ENCODE measurements around the gene APOD. TPM values are rescaled to one million over a fixed set of nuclear protein-coding genes. Genes with fewer than 3 reads are reported as not detected.
A peak's percentile ranks its signal among the peaks of the same experiment; 100 is the strongest.

Gene APOD
- total and polyA plus RNA-seq, 10 of the 15 experiments (the other 5 are each of a cell fraction or from before 2014, with no cell fraction given) = 0.06 to 0.77 (median 0.47) TPM; not detected in 3

GRCh38 chr3:195548987-195549386 is 34.8 kb downstream of the APOD start:
- ChIA-PET CTCF (interaction anchor here (1.0 to 1.2 kb wide), 2 partner anchors 11 to 278 kb away, joined by 3 to 5 read pairs; partner anchors contain the start of gene XXYLT1), POLR2A (interaction anchor here (0.6 kb wide), 1 partner anchor 11 kb away, joined by 8 read pairs; no protein-coding TSS in a partner anchor), SMC1A (ENCODE audit: uncharacterized antibody, unreplicated experiment) (interaction anchor here (1.7 to 4.6 kb wide), 2 partner anchors 11 to 26 kb away, joined by 4 to 28 read pairs; no protein-coding TSS in a partner anchor), RAD21 (ENCODE audit: unreplicated experiment) (interaction anchor here (1.2 kb wide), 1 partner anchor 278 kb away, joined by 4 read pairs; the partner anchor contains the start of gene XXYLT1)
- H3K9me3 ChIP-seq (replicated peaks; ENCODE audit: control insufficient read depth, insufficient read depth, low read length) = no peaks in the 10 kb centered on the region
- ATAC-seq (no peak), DNase-seq (ENCODE audit: low read depth, low spot score) (no peak), FAIRE-seq (no peak)
- H3K27me3 ChIP-seq (replicated peaks in 1 of 2; ENCODE audit: control insufficient read depth in 2 of 2, insufficient read depth in 2 of 2, low read length in 1 of 2) = no peaks in the 10 kb centered on the region
- no peaks in the 10 kb centered on the region for H4K20me1 ChIP-seq (ENCODE audit: control insufficient read depth, insufficient read depth)
- H3K27ac ChIP-seq (ENCODE audit: control insufficient read depth, insufficient read depth) = no peak overlapping the region
- peaks cover 23% of the 10 kb centered on the region for H3K4me1 ChIP-seq (ENCODE audit: control insufficient read depth, insufficient read depth, low read length)
- H3K4me2 ChIP-seq (ENCODE audit: control insufficient read depth, insufficient read depth) = no peak overlapping the region
- WGBS (ENCODE audit: insufficient coverage, insufficient replicate concordance, low lambda C conversion rate, missing lambda C conversion rate) = 59% methylated on average over 2 of the region's 2 CpGs
- no peak overlapping the region for H3K9ac ChIP-seq (ENCODE audit: control insufficient read depth, insufficient read depth, low read length)
- no peaks in the 10 kb centered on the region for H3K36me3 ChIP-seq (ENCODE audit: control insufficient read depth in 2 of 2, insufficient read depth in 2 of 2, low read length in 1 of 2)
- no peak overlapping the region for H3K4me3 ChIP-seq
- BruUV-seq (replicated peaks) = no TSS peak
- H2AFZ ChIP-seq (ENCODE audit: control insufficient read depth, low read depth, low read length) = no peak overlapping the region
- H3K79me2 ChIP-seq (ENCODE audit: control insufficient read depth, insufficient read depth, low read length) = no peaks in the 10 kb centered on the region
- no peak for TF ChIP-seq ZNF687 (IDR thresholded peaks at IDR 0.05)
- peak; percentile 51; the same call in 1 of the 2 replicates for TF ChIP-seq BACH1 (IDR thresholded peaks at IDR 0.05; ENCODE audit: borderline replicate concordance)
- no peak for TF ChIP-seq IKZF1 (conservative IDR thresholded peaks at IDR 0.05)
- in situ Hi-C loops (cut with MboI) (loop anchor here (25.0 kb wide), 1 partner anchor 412 kb away; no protein-coding TSS in a partner anchor), intact Hi-C loops (cut with micrococcal nuclease; ENCODE audit: unreplicated experiment) (no loop called here)

Measured in GM12878 (cell line).